GM18951 (cell line): ENCODE measurements around the gene ATP5IF1.

Source experiments
- POLR2A ChIP-seq: IDR thresholded peaks from 4 replicates; pipeline ENCODE4 v1.6.1; 2011; ENCODE audit warnings: mild to moderate bottlenecking; ENCODE audit not compliant: insufficient read length, insufficient read depth; ENCODE audit errors: extremely low read depth
- in situ Hi-C: fragments of 300-500 bp; cut with MboI; formaldehyde crosslinking; loops from one replicate; pipeline ENCODE4 v1.12.0; 2022; ENCODE audit warnings: low sequenced_read_pairs, mixed read lengths, inconsistent platforms; ENCODE audit not compliant: unreplicated experiment

ATP5IF1 gene

GRCh38 chr1:28208818-28209441 is 27.0 kb upstream of the ATP5IF1 start:
- no peak for TF ChIP-seq POLR2A
- in situ Hi-C loops = loop anchor here (5.0 to 25.0 kb wide), 2 partner anchors 112 to 347 kb away; partner anchors contain the start of gene THEMIS2

GRCh38 chr1:28209700-28210099 is 26.2 kb upstream of the ATP5IF1 start:
- no peak for TF ChIP-seq POLR2A
- in situ Hi-C loops = loop anchor here (5.0 to 25.0 kb wide), 2 partner anchors 112 to 347 kb away; partner anchors contain the start of gene THEMIS2

DNA sequence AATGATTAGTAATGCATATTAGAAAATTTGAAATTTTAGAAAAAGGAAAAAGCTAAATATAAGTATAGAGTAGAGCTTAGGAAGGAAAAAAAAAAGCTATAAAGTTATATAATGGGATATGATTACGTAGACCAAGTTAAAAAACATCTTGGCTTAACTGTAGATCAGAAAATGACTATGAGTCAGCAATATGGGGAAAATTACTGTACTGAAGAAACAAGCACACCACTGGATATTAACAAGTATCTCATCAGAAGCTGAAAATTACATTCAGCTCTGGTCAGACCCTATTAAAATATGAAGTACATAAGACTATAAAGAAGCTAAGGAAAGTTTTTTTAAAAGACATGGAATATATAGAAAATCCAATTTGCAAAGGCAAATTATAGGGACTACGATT is 22.6 kb upstream of the ATP5IF1 start:
- TF ChIP-seq POLR2A = no peak
- in situ Hi-C loops = loop anchor here (25.0 kb wide), 1 partner anchor 351 kb away; the partner anchor contains the start of gene THEMIS2

GRCh38 chr1:28229089-28229488 is 6.8 kb upstream of the ATP5IF1 start:
- no peak for TF ChIP-seq POLR2A
- in situ Hi-C loops = no loop called here

- in situ Hi-C loops = no loop called here
- TF ChIP-seq POLR2A = no peak
Observed at GRCh38 chr1:28229996-28230395, 5.9 kb upstream of the ATP5IF1 start.

- peak; percentile 84 for TF ChIP-seq POLR2A
- in situ Hi-C loops = no loop called here
Observed at GRCh38 chr1:28232558-28233263, 3.2 kb upstream of the ATP5IF1 start, which contains the start of gene DNAJC8. DNAJC8 (minus strand) TSS chr1:28233029; CDS start chr1:28232998, 31 bp downstream.

- in situ Hi-C loops = no loop called here
- TF ChIP-seq POLR2A = no peak
Observed at GRCh38 chr1:28233264-28233606, 2.7 kb upstream of the ATP5IF1 start.

- TF ChIP-seq POLR2A = no peak
- in situ Hi-C loops = no loop called here
Observed at GRCh38 chr1:28236656-28237322, 865 bp downstream of the ATP5IF1 start.

DNA sequence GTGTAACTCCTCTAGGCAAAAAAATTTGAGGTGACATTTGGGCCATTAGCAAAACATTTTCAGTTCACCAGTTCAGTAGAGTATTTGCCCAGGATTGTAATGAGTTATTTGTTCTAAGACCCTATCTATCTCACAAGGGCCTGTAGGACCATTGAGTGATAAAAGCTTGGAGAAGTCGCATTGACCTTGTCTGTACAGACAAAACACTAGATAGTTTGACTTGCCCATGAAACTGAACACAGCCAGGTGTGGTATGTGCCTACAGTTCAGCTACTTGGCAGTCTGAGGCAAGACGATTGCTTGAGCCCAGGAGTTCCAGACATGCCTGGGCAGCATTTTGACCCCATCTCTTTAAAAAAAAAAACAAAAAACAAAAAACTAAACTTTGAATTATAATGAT is 3.1 kb downstream of the ATP5IF1 start:
- in situ Hi-C loops = no loop called here
- peak; percentile 16 for TF ChIP-seq POLR2A

DNA sequence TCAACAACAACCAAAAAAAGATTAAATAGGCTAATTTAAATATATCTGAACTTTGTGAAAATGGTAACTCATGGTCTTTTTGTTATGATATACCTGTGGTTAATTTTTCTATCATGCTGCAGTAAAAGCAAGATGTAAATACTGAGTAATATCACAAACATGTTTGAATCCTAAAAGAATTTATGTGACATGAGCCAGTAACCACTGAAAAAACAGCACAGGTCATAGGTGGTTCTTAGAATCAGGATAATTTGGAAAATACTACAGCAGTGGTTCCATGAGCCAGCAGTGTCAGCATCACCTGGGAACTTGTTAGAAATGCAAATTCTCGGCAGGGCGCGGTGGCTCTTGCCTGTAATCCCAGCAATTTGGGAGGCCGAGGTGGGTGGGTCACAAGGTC is 4.1 kb downstream of the ATP5IF1 start:
- no peak for TF ChIP-seq POLR2A
- in situ Hi-C loops = no loop called here

- TF ChIP-seq POLR2A = no peak
- in situ Hi-C loops = no loop called here
Observed at GRCh38 chr1:28241638-28242241, 5.8 kb downstream of the ATP5IF1 start.

DNA sequence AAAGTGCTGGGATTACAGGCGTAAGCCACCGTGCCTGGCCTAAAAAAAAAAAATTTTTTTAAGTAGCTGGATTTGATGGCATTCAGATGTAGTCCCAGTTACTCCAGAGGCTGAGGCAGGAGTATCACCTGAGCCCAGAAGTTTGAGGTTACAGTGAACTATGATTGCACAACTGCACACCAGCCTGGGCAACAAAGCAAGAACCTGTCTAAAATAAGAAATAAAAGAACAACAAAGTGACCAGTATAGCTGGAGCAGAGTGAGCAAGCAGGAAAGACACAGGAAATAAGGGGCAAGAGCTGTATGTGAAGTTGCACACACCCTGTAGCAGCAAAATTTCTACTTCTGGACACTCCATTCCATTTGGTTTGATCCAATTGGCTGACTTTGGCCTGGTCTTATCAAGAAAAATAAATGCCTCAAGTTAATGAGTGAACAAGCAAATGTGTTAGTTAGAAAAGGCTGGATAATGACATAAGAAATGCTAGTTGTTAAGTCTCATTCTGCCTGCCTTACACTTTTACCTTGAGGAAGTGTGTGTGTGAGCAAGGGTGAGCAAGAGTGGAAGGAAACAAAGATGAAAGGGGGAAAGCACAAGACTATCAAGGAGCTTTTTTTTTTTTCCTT is 7.9 kb downstream of the ATP5IF1 start:
- in situ Hi-C loops = no loop called here
- no peak for TF ChIP-seq POLR2A
